Measurements from ENCODE around the gene ABCD1. TPM values are rescaled to one million over a fixed set of nuclear protein-coding genes. Genes with fewer than 3 reads are reported as not detected.
"Not testable (repeated sequence)": the region's sequence is repeated elsewhere in the genome, so short reads cannot be mapped to it uniquely, and the experiment has no call there.

Gene ABCD1
- total and polyA plus RNA-seq, 10 of the 15 experiments (the other 5 are each of a cell fraction or from before 2014, with no cell fraction given): 0.13 to 6.5 (median 1.4) TPM

DNA sequence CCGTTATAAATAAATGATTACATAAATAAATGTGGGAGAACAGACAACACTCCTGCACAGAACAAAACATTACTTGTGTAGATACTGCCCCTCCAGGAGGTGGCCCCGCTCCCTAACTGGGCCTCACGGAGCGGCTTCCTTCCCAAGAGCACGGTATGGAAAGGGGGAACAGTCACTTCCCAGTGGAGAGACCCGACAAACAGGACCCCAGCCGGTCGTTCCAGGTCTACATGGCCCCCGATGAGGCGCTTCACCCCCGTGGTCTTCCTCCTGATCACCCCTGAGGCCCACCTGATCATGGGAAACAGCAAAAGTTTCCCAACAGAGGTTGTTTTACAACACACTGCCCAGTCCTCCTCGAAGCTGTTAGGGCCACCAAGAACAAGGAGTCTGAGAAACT is 43.5 kb upstream of the ABCD1 start (continued):
- no peak for TF ChIP-seq LARP7 (IDR thresholded peaks at IDR 0.05)
- TF ChIP-seq CREB1 (IDR thresholded peaks at IDR 0.05; ENCODE audit: low read depth): no peak
- no peak for TF ChIP-seq MTA2 (IDR thresholded peaks at IDR 0.05; ENCODE audit: low read depth)

GRCh38 chrX:153683486-153683885 is 41.2 kb upstream of the ABCD1 start:
- H4K20me1 ChIP-seq (ENCODE audit: control insufficient read depth, insufficient read depth); DNase-seq (ENCODE audit: low read depth, low spot score); FAIRE-seq; H3K79me2 ChIP-seq (ENCODE audit: control insufficient read depth, insufficient read depth, low read length); POLR2A ChIA-PET; SMC1A ChIA-PET (ENCODE audit: uncharacterized antibody, unreplicated experiment); H3K27ac ChIP-seq (ENCODE audit: control insufficient read depth, insufficient read depth); H3K4me1 ChIP-seq (ENCODE audit: control insufficient read depth, insufficient read depth, low read length); H3K4me3 ChIP-seq; H3K9ac ChIP-seq (ENCODE audit: control insufficient read depth, insufficient read depth, low read length); H3K36me3 ChIP-seq (ENCODE audit: control insufficient read depth in 2 of 2, insufficient read depth in 2 of 2, low read length in 1 of 2); H3K27me3 ChIP-seq (replicated peaks in 1 of 2; ENCODE audit: control insufficient read depth in 2 of 2, insufficient read depth in 2 of 2, low read length in 1 of 2); in situ Hi-C loops (cut with MboI); RAD21 ChIA-PET (ENCODE audit: unreplicated experiment); H3K9me3 ChIP-seq (replicated peaks; ENCODE audit: control insufficient read depth, insufficient read depth, low read length); BruUV-seq (replicated peaks); H3K4me2 ChIP-seq (ENCODE audit: control insufficient read depth, insufficient read depth); intact Hi-C loops (cut with micrococcal nuclease; ENCODE audit: unreplicated experiment); H2AFZ ChIP-seq (ENCODE audit: control insufficient read depth, low read depth, low read length); ATAC-seq: not testable (repeated sequence)
- WGBS (ENCODE audit: insufficient coverage, insufficient replicate concordance, low lambda C conversion rate, missing lambda C conversion rate): 81% methylated on average over 8 of the region's 8 CpGs
- CTCF ChIA-PET: interaction anchor here (1.3 kb wide), 1 partner anchor 15 kb away, joined by 3 read pairs; no protein-coding TSS in a partner anchor

DNA sequence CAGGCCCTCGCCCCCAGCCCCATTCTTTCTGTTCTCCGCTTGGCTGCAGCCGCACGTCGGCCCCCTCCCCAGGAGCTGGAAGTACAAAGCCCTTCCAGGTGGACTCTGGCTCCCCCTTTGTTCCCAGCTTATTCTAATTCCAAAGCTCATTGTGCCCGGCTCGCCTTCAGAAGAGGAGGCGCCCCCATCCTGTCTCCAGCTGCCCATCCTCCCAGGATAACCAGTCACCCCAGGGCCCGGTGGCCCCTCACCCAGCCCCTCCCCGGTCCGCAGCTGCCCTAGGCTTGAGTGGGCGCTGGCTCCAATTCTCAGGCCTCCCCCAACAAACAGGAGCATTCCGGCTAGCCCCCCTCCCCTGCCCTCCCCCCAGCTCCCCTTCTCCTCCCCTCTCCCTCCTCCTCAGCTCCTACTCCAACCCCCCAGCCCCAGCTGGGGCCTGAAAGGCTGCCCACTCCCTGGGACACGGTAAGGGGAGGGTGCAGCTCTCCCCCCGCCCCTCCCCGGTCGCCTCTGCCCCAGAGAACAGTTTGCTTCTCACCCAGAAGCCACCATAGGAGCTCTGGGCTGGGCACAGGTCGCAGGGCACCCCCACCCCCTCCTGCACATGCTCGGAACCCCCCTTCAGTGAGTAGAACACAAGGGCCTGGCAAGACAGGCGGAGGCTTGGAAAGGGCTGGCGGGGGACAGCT is 40.0 kb upstream of the ABCD1 start:
- Histone ChIP-seq H2AFZ (ENCODE audit: control insufficient read depth, low read depth, low read length) (no peak overlapping the region), H3K27me3 (replicated peaks in 1 of 2; ENCODE audit: control insufficient read depth in 2 of 2, insufficient read depth in 2 of 2, low read length in 1 of 2) (no peaks in the 10 kb centered on the region), H4K20me1 (ENCODE audit: control insufficient read depth, insufficient read depth) (no peaks in the 10 kb centered on the region), H3K9ac (ENCODE audit: control insufficient read depth, insufficient read depth, low read length) (no peak overlapping the region), H3K9me3 (replicated peaks; ENCODE audit: control insufficient read depth, insufficient read depth, low read length) (no peaks in the 10 kb centered on the region; the same call in 2 of the 3 replicates), H3K4me3 (no peak overlapping the region), H3K36me3 (ENCODE audit: control insufficient read depth in 2 of 2, insufficient read depth in 2 of 2, low read length in 1 of 2) (no peaks in the 10 kb centered on the region), H3K27ac (ENCODE audit: control insufficient read depth, insufficient read depth) (no peak overlapping the region), H3K79me2 (ENCODE audit: control insufficient read depth, insufficient read depth, low read length) (no peaks in the 10 kb centered on the region), H3K4me1 (ENCODE audit: control insufficient read depth, insufficient read depth, low read length) (no peaks in the 10 kb centered on the region), H3K4me2 (ENCODE audit: control insufficient read depth, insufficient read depth) (no peak overlapping the region)
- CTCF ChIA-PET: interaction anchor here (1.3 kb wide), 2 partner anchors 16 to 174 kb away, joined by 3 to 4 read pairs; no protein-coding TSS in a partner anchor
- in situ Hi-C loops (cut with MboI) (no loop called here), intact Hi-C loops (cut with micrococcal nuclease; ENCODE audit: unreplicated experiment) (no loop called here)
- ATAC-seq (no peak), DNase-seq (ENCODE audit: low read depth, low spot score) (no peak), FAIRE-seq (no peak)
- TF ChIP-seq BCL11A (IDR thresholded peaks at IDR 0.05; ENCODE audit: low read depth, low read length) (no peak), ZZZ3 (IDR thresholded peaks at IDR 0.05; ENCODE audit: control insufficient read depth, insufficient read length, low read depth) (no peak), TAF1 (IDR thresholded peaks at IDR 0.05; ENCODE audit: borderline replicate concordance, low read depth, low read length) (no peak), RFX5 (IDR thresholded peaks at IDR 0.05; ENCODE audit: low read depth, low read length) (no peak), IRF5 (IDR thresholded peaks at IDR 0.05; ENCODE audit: borderline replicate concordance) (no peak), FOXK2 (IDR thresholded peaks at IDR 0.05) (no peak), GABPA (IDR thresholded peaks at IDR 0.05; ENCODE audit: low read depth) (no peak), RBBP5 (conservative IDR thresholded peaks at IDR 0.05) (no peak)
- RAD21 ChIA-PET (ENCODE audit: unreplicated experiment): no interaction called here
- WGBS (ENCODE audit: insufficient coverage, insufficient replicate concordance, low lambda C conversion rate, missing lambda C conversion rate): 48% methylated on average over 13 of the region's 21 CpGs
- SMC1A ChIA-PET (ENCODE audit: uncharacterized antibody, unreplicated experiment): no interaction called here
- POLR2A ChIA-PET: interaction anchor here (0.5 to 0.6 kb wide), 2 partner anchors 70 to 84 kb away, joined by 3 read pairs; no protein-coding TSS in a partner anchor
- no TSS peak for BruUV-seq (replicated peaks)
